DOHH2 (cell line): ENCODE results near the gene SCAPER.

Experiments used
- H3F3A ChIP-seq: fragments of 200-600 bp; sonication (generic), shearing (Covaris generic); 2 replicates; pipeline ENCODE4 v1.6.0; 2016; ENCODE audit warnings: antibody characterized with exemption, mild to moderate bottlenecking; ENCODE audit not compliant: control insufficient read depth, insufficient read depth
- H3K27ac ChIP-seq: fragments of 200-600 bp; sonication (generic); 2 replicates; pipeline ENCODE4 v1.5.1; 2014; ENCODE audit warnings: low read depth, mild to moderate bottlenecking, low read length, moderate library complexity
- H3K27me3 ChIP-seq: fragments of 200-600 bp; sonication (generic); 2 replicates; pipeline ENCODE4 v1.6.1; 2014; ENCODE audit warnings: mild to moderate bottlenecking, low read length, mixed read lengths; ENCODE audit not compliant: control insufficient read depth
- H3K36me3 ChIP-seq: fragments of 200-600 bp; sonication (generic); 2 replicates; pipeline ENCODE4 v1.6.1; 2014; ENCODE audit warnings: mild to moderate bottlenecking, low read length, moderate library complexity, mixed read lengths; ENCODE audit not compliant: control insufficient read depth
- H3K4me1 ChIP-seq: fragments of 200-600 bp; sonication (generic); 2 replicates; pipeline ENCODE4 v1.6.1; 2014; ENCODE audit warnings: mild to moderate bottlenecking, low read length, mixed read lengths; ENCODE audit not compliant: control insufficient read depth
- H3K4me2 ChIP-seq: fragments of 200-600 bp; sonication (generic); 2 replicates; pipeline ENCODE4 v1.6.0; 2014; ENCODE audit warnings: mild to moderate bottlenecking, low read length, moderate library complexity
- H3K4me3 ChIP-seq: fragments of 200-600 bp; sonication (generic); 2 replicates; pipeline ENCODE4 v1.5.1; 2014; ENCODE audit warnings: mild to moderate bottlenecking, low read length, mixed read lengths
- H3K79me2 ChIP-seq: fragments of 200-600 bp; sonication (generic); 2 replicates; pipeline ENCODE4 v1.6.1; 2014; ENCODE audit warnings: mild to moderate bottlenecking, low read length, mixed read lengths; ENCODE audit not compliant: control insufficient read depth
- H3K9me2 ChIP-seq: fragments of 200-600 bp; sonication (generic); replicated peaks from 2 replicates; pipeline ENCODE4 v1.6.1; 2014; ENCODE audit warnings: mild to moderate bottlenecking, low read length, mixed read lengths; ENCODE audit not compliant: control insufficient read depth
- H3K9me3 ChIP-seq: fragments of 200-600 bp; sonication (generic); 2 replicates; pipeline ENCODE4 v1.6.1; 2014; ENCODE audit warnings: antibody characterized with exemption, low read length, mixed read lengths; ENCODE audit not compliant: control insufficient read depth, insufficient read depth
- H4K20me1 ChIP-seq: fragments of 200-600 bp; sonication (generic); 2 replicates; pipeline ENCODE4 v1.6.0; 2014; ENCODE audit warnings: low read depth, mild to moderate bottlenecking, antibody characterized with exemption, low read length, moderate library complexity; ENCODE audit not compliant: control insufficient read depth, insufficient read depth
- CTCF ChIP-seq: fragments of 200-600 bp; sonication (generic); IDR thresholded peaks from one replicate; pipeline ENCODE4 v1.5.1; 2014; ENCODE audit warnings: antibody characterized with exemption, mild to moderate bottlenecking, low read depth, low read length; ENCODE audit not compliant: poor library complexity, severe bottlenecking
- EZH2phosphoT487 ChIP-seq: fragments of 200-600 bp; sonication (generic); IDR thresholded peaks from 2 replicates; pipeline ENCODE4 v1.6.1; 2017; ENCODE audit warnings: borderline replicate concordance, mild to moderate bottlenecking, antibody characterized with exemption, low read length, moderate library complexity, mixed read lengths

Gene SCAPER

GRCh38 chr15:76951220-76951619 lies 46.1 kb upstream of the SCAPER start:
- Histone ChIP-seq H3K27ac (no peak overlapping the region), H3F3A (no peaks in the 10 kb centered on the region), H3K9me2 (no peaks in the 10 kb centered on the region), H3K4me2 (no peak overlapping the region), H3K36me3 (peaks cover 21% of the 10 kb centered on the region), H3K4me1 (peaks cover 23% of the 10 kb centered on the region), H3K27me3 (peaks cover 6% of the 10 kb centered on the region; the same call in 1 of the 2 replicates), H3K9me3 (no peaks in the 10 kb centered on the region), H3K79me2 (no peaks in the 10 kb centered on the region), H3K4me3 (no peak overlapping the region), H4K20me1 (no peaks in the 10 kb centered on the region)
- TF ChIP-seq EZH2phosphoT487 (no peak), CTCF (no peak)

GRCh38 chr15:76947454-76947853 lies 42.3 kb upstream of the SCAPER start:
- Histone ChIP-seq H3K9me2 (no peaks in the 10 kb centered on the region), H3K27me3 (no peaks in the 10 kb centered on the region), H3K36me3 (peaks cover 24% of the 10 kb centered on the region), H3K9me3 (no peaks in the 10 kb centered on the region), H3K79me2 (no peaks in the 10 kb centered on the region), H3K4me3 (peak overlapping the region; percentile 0; the same call in 1 of the 2 replicates), H4K20me1 (no peaks in the 10 kb centered on the region), H3K4me1 (peaks cover 23% of the 10 kb centered on the region), H3K4me2 (peak overlapping the region; percentile 42), H3F3A (no peaks in the 10 kb centered on the region), H3K27ac (no peak overlapping the region)
- TF ChIP-seq CTCF (no peak), EZH2phosphoT487 (no peak)

DNA sequence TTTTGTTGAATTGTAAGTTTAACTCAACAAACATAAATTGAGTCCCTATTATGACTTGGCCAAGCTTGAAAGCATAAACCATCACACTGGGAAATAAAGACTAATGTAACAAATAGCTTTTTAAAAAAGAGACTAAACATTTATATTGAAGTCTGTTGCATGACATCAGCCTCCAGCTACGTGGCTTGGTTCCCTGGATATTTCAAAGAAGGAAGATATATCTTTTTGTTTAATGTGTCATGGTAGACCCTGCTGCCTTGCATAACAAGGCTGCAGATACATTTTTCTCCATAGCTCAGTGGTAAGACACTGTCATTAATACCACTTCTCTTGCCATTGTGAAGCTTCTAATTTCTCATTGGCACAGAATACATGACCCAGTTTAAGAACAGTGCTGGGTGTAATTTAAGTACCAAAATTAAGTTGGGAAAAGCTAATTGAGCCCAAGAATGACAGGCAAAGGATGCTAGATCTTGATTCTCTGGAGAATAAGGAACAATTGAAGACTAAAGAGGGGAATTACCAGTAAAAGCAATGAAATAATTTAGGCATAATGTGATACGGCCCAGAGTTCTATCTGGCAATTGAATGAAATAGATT lies 40.5 kb upstream of the SCAPER start:
- Histone ChIP-seq H3K4me1 (peaks cover 20% of the 10 kb centered on the region), H3K27me3 (no peaks in the 10 kb centered on the region), H3K9me3 (no peaks in the 10 kb centered on the region), H3K4me2 (no peak overlapping the region), H3K36me3 (peaks cover 18% of the 10 kb centered on the region), H3K4me3 (no peak overlapping the region), H3K9me2 (no peaks in the 10 kb centered on the region), H4K20me1 (no peaks in the 10 kb centered on the region), H3K79me2 (no peaks in the 10 kb centered on the region), H3F3A (no peaks in the 10 kb centered on the region), H3K27ac (no peak overlapping the region)
- TF ChIP-seq CTCF (no peak), EZH2phosphoT487 (no peak)
